Stimulated activated CD4-positive, alpha-beta T cell treated with anti-CD3 and anti-CD28 coated beads, Interleukin-4, amount 100 ng/mL, for 1 hour (primary cell): ENCODE measurements around the gene ALKBH1.
A peak's percentile ranks its signal among the peaks of the same experiment; 100 is the strongest.
"Not testable (repeated sequence)": the region's sequence is repeated elsewhere in the genome, so short reads cannot be mapped to it uniquely, and the experiment has no call there.

ENCODE experiments used
- DNase-seq: peaks from one replicate; pipeline ENCODE4 v3.0.0-alpha.2; 2020

ALKBH1 gene

GRCh38 chr14:77673193-77673592, 34.6 kb downstream of the ALKBH1 start:
- DNase-seq: no peak

- DNase-seq: no peak
Observed at GRCh38 chr14:77667331-77667730, 40.5 kb downstream of the ALKBH1 start.

GRCh38 chr14:77663293-77663692, 44.5 kb downstream of the ALKBH1 start:
- no peak for DNase-seq

- DNase-seq: not testable (repeated sequence)
Observed at GRCh38 chr14:77661562-77661961, 46.3 kb downstream of the ALKBH1 start.

GRCh38 chr14:77660754-77661153, 47.1 kb downstream of the ALKBH1 start:
- DNase-seq: no peak

GRCh38 chr14:77659831-77660230, 48.0 kb downstream of the ALKBH1 start:
- DNase-seq: no peak

GRCh38 chr14:77657280-77657679, 50.5 kb downstream of the ALKBH1 start:
- no peak for DNase-seq

GRCh38 chr14:77654001-77654441, 53.8 kb downstream of the ALKBH1 start:
- DNase-seq: no peak

- no peak for DNase-seq
Observed at GRCh38 chr14:77649326-77649725, 58.5 kb downstream of the ALKBH1 start.

- DNase-seq: no peak
Observed at GRCh38 chr14:77648520-77649200, 59.2 kb downstream of the ALKBH1 start.

- DNase-seq: no peak
Observed at GRCh38 chr14:77647853-77648252, 60.0 kb downstream of the ALKBH1 start.

GRCh38 chr14:77646907-77647306, 60.9 kb downstream of the ALKBH1 start:
- DNase-seq: no peak

GRCh38 chr14:77645520-77646230, 62.1 kb downstream of the ALKBH1 start:
- no peak for DNase-seq

- no peak for DNase-seq
Observed at GRCh38 chr14:77642407-77642806, 65.4 kb downstream of the ALKBH1 start.

GRCh38 chr14:77641534-77642341, 66.1 kb downstream of the ALKBH1 start:
- DNase-seq: peak; percentile 73

GRCh38 chr14:77640756-77641533, 66.9 kb downstream of the ALKBH1 start:
- no peak for DNase-seq

GRCh38 chr14:77638771-77639171, 69.1 kb downstream of the ALKBH1 start:
- DNase-seq: no peak

GRCh38 chr14:77635869-77636268, 72.0 kb downstream of the ALKBH1 start:
- not testable (repeated sequence) for DNase-seq

GRCh38 chr14:77635466-77635865, 72.4 kb downstream of the ALKBH1 start:
- not testable (repeated sequence) for DNase-seq

GRCh38 chr14:77630111-77630510, 77.7 kb downstream of the ALKBH1 start:
- no peak for DNase-seq

GRCh38 chr14:77625360-77625759, 82.5 kb downstream of the ALKBH1 start:
- DNase-seq: no peak

GRCh38 chr14:77623201-77623600, 84.6 kb downstream of the ALKBH1 start:
- DNase-seq: no peak
